HepG2 (cell line): ENCODE measurements around the gene TRIP6.
"Not testable (repeated sequence)": the region's sequence is repeated elsewhere in the genome, so short reads cannot be mapped to it uniquely, and the experiment has no call there.

Experiments
- HMG20A ChIP-seq: IDR thresholded peaks from 2 replicates; pipeline ENCODE4 v1.6.1; 2016; ENCODE audit warnings: borderline replicate concordance
- SIN3A ChIP-seq: IDR thresholded peaks from 2 replicates; pipeline ENCODE4 v1.6.1; 2011; ENCODE audit warnings: low read depth, mild to moderate bottlenecking, control low read depth, low read length, borderline replicate concordance

DNA sequence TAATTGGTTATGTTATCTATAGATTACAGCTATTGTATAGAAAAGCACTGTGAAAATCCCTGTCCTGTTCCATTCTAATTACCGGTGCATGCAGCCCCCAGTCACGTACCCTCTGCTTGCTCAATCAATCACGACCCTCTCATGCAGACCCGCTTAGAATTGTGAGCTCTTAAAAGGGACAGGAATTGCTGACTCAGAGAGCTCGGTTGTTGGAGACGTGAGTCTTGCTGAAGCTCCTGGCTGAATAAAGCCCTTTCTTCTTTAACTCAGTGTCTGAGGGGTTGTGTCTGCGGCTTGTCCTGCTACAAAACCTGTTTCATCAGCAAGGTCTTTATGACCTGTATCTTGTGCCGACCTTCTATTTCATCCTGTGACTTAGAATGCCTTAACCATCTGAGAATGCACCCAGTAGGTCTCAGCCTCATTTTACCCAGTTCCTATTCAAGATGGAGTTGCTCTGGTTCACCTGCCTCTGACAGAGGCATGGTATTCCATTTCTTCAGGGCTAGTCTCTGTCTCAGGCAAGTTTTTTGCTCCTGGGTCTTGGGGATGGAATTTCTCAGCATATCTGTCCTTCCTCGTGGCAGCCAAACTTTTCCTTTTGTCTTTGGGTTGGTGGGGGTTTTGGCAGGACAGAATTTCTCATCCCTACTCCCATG is 52.7 kb downstream of the TRIP6 start:
- TF ChIP-seq SIN3A; HMG20A (CRISPR knock-in tag): not testable (repeated sequence)
